ENCODE results near the gene RBM4B.

DNA sequence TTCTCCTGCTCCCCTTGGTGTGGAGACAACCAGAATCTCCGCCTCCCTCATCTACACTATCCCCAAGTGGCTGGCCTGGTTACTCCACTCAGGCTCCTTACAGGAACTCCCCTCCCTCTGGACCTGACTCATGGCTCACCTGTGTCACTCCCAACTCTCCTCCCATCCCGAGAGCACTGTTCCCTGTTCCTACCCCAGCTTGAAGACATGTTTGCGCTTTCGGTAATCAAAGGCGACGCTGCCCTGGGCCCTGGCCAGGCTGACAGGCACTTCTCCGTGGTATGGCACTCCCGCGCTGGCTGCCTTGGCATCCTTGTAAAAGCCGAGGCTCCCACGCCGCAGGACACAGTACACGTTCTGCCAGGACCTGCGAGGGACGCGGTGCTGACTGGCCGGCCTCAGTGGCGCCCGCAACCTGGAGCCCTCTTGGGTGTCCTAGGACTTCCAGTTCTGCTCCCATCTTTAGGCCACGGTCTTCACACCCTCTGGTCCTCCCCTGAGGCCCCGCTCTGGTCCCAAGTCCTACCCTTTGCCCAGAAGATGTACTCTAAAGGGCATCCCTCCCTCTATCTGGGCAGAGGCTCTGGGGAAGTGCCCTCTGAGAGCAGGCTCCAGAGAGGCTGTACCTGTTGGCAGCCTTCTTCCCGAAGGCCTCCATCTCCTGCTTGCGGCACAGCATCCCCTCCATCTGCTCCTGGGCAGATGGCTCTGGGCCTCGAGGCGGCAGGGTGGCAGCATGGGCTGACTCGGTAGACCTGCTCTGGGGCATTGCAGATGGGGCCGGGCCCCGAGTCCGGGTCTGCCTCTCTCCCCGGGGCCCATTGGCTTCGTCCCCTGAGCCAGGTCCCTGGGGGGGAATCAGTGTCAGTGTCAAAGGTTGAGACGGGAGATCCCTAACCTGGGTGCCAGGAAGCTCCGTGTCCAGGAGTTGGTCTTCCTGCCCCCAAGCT is 9.4 kb upstream of the RBM4B start:
- TF ChIP-seq, protein P1, sequence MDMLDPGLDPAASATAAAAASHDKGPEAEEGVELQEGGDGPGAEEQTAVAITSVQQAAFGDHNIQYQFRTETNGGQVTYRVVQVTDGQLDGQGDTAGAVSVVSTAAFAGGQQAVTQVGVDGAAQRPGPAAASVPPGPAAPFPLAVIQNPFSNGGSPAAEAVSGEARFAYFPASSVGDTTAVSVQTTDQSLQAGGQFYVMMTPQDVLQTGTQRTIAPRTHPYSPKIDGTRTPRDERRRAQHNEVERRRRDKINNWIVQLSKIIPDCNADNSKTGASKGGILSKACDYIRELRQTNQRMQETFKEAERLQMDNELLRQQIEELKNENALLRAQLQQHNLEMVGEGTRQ (IDR thresholded peaks at IDR 0.05; ENCODE audit: low read depth, low read length): no peak
- TF ChIP-seq, protein P2, sequence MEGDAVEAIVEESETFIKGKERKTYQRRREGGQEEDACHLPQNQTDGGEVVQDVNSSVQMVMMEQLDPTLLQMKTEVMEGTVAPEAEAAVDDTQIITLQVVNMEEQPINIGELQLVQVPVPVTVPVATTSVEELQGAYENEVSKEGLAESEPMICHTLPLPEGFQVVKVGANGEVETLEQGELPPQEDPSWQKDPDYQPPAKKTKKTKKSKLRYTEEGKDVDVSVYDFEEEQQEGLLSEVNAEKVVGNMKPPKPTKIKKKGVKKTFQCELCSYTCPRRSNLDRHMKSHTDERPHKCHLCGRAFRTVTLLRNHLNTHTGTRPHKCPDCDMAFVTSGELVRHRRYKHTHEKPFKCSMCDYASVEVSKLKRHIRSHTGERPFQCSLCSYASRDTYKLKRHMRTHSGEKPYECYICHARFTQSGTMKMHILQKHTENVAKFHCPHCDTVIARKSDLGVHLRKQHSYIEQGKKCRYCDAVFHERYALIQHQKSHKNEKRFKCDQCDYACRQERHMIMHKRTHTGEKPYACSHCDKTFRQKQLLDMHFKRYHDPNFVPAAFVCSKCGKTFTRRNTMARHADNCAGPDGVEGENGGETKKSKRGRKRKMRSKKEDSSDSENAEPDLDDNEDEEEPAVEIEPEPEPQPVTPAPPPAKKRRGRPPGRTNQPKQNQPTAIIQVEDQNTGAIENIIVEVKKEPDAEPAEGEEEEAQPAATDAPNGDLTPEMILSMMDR (conservative IDR thresholded peaks at IDR 0.05; ENCODE audit: low read depth, low read length): no peak
- TF ChIP-seq RAD21 (IDR thresholded peaks at IDR 0.05; ENCODE audit: low read length) (no peak), POLR2A (IDR thresholded peaks at IDR 0.05; ENCODE audit: low read depth, low read length) (no peak), MXI1 (IDR thresholded peaks at IDR 0.05; ENCODE audit: borderline replicate concordance, low read depth, low read length) (no peak), RFX5 (IDR thresholded peaks at IDR 0.05; ENCODE audit: low read depth, low read length) (no peak), MAZ (IDR thresholded peaks at IDR 0.05; ENCODE audit: borderline replicate concordance, low read depth, low read length) (no peak), CEBPB (IDR thresholded peaks at IDR 0.05; ENCODE audit: low read depth, low read length) (no peak), MAFK (IDR thresholded peaks at IDR 0.05; ENCODE audit: low read depth, low read length) (no peak), SMC3 (IDR thresholded peaks at IDR 0.05; ENCODE audit: low read depth, low read length) (no peak), FOS (IDR thresholded peaks at IDR 0.05; ENCODE audit: low read depth, low read length) (no peak), CHD1 (IDR thresholded peaks at IDR 0.05; ENCODE audit: low read depth, low read length) (no peak)
- TF ChIP-seq, protein P3, sequence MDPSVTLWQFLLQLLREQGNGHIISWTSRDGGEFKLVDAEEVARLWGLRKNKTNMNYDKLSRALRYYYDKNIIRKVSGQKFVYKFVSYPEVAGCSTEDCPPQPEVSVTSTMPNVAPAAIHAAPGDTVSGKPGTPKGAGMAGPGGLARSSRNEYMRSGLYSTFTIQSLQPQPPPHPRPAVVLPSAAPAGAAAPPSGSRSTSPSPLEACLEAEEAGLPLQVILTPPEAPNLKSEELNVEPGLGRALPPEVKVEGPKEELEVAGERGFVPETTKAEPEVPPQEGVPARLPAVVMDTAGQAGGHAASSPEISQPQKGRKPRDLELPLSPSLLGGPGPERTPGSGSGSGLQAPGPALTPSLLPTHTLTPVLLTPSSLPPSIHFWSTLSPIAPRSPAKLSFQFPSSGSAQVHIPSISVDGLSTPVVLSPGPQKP (IDR thresholded peaks at IDR 0.05; ENCODE audit: borderline replicate concordance, low read depth, low read length): no peak
